ENCODE data around the gene CXorf49.
"Not testable (repeated sequence)": the region's sequence is repeated elsewhere in the genome, so short reads cannot be mapped to it uniquely, and the experiment has no call there.

CXorf49 gene

DNA sequence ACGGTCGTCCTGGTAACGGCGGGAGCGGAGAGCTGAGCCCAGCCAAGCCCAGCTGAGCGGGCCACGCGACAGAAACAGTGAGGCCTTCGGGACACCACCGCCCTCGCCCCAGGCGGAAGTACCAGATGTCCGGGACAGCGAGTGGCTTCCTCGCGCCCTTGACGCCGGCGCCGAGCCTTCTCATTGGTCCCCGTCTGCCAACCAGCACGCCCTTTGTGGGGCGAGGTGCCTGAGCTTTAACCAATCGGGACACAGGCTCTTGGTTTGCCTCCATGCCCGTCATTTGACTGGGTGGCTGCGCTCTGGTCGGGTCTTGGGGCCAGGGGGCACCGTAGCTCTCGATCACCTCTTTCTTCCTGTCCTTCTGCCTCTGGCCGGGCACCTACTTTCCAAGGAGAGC, at the start of gene CXorf49:
TSS of gene CXorf49 (minus strand) at position 101 of the 400 bp plus-strand sequence. CDS start 134 bp downstream, outside the sequence.
- not testable (repeated sequence) for DNase-seq

DNA sequence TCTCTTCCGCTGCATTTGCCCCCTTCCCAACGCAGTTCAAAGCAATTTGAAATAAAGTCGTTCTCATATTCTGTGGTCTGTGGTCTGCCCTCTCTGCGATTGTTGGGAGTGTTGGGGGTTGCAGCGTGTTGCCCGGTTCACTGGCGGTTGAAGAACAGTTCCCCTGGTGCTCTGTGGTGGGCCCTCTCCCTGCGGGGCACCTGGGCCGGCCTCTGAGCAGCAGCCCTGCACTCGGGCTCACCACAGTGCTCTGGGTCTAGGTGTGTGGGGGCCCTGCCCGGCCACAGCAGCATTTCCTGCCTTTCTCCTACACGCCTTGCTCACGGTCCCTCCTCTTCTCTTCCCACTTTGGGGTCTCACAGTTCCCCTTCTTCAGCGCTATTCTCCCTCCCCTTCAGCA, 49.0 kb upstream of the CXorf49 start:
- DNase-seq = not testable (repeated sequence)

DNA sequence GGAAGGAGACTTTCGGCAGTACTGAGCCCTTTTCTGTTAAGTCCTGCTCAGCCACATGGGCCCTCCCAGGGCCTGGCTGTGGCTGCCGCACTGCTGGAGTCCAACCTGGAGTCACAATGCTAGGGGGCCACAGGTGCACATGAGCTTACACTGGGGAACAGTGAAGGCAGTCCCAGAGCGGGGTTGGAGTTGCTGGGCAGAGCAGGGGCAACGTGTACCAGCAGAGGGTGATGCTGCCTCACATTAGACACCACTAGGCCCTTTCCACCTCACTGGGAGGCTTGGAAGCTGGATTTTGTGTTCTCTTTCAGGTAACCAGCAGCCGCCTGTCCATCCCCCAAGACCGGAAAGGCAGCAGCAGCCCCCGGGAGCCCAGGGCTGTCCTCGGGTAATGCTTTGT, 47.5 kb upstream of the CXorf49 start:
- DNase-seq = not testable (repeated sequence)

DNA sequence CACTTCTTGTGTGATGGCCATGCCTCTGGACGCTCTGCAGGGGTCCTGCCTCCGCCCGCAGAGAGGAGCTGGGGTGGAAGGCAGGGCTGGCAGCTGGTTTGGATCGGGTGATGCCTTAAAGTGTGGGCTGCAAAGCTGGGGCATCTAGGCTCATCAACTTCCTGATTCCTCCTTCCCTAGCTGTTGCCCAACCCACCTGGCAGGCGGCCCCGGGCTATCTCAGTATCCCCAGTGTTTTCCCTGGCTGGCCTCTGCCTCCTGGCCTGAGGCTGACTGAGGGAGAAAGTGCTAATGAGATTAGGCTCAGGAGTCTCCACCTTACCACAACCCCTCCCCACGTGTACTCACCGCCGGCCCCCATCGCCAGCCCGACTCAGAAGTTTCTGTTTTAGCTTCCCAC, 46.7 kb upstream of the CXorf49 start:
- not testable (repeated sequence) for DNase-seq

DNA sequence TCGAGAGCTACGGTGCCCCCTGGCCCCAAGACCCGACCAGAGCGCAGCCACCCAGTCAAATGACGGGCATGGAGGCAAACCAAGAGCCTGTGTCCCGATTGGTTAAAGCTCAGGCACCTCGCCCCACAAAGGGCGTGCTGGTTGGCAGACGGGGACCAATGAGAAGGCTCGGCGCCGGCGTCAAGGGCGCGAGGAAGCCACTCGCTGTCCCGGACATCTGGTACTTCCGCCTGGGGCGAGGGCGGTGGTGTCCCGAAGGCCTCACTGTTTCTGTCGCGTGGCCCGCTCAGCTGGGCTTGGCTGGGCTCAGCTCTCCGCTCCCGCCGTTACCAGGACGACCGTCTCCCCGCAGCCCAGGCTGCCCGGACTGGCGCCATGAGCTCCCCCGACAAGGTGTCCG, 45.0 kb upstream of the CXorf49 start, which contains the start of gene CXorf49B:
TSS of gene CXorf49B (plus strand) at position 301 of the 400 bp plus-strand sequence. CDS start at position 376, 75 bp downstream.
- DNase-seq = not testable (repeated sequence)

DNA sequence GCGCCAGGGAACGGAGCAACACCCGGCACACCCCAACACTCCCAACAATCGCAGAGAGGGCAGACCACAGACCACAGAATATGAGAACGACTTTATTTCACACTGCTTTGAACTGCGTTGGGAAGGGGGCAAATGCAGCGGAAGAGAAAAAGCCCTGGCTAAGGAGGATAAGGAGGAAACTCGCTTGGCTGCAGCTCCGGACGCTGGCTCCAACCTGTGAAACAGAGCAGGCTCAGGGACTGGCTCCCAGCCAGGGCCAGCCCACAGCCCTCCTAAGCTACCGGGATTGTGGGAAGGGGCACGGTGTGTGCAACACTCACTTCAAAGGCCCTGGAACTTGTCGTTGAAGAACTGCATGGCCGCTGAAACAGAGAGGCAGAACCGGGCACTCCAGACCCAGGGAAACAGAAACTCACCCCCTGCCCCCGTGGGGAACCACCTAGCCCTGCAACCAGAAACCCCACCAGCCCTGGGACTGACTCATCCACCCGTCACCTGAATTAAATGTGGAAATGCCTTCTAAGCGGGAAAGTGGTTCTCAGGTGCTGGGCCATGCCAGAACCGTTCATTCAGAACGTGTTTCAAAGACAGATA, 42.7 kb upstream of the CXorf49 start:
- not testable (repeated sequence) for DNase-seq

DNA sequence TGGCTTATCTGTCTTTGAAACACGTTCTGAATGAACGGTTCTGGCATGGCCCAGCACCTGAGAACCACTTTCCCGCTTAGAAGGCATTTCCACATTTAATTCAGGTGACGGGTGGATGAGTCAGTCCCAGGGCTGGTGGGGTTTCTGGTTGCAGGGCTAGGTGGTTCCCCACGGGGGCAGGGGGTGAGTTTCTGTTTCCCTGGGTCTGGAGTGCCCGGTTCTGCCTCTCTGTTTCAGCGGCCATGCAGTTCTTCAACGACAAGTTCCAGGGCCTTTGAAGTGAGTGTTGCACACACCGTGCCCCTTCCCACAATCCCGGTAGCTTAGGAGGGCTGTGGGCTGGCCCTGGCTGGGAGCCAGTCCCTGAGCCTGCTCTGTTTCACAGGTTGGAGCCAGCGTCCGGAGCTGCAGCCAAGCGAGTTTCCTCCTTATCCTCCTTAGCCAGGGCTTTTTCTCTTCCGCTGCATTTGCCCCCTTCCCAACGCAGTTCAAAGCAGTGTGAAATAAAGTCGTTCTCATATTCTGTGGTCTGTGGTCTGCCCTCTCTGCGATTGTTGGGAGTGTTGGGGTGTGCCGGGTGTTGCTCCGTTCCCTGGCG, 2.3 kb upstream of the CXorf49 start:
- DNase-seq = not testable (repeated sequence)

DNA sequence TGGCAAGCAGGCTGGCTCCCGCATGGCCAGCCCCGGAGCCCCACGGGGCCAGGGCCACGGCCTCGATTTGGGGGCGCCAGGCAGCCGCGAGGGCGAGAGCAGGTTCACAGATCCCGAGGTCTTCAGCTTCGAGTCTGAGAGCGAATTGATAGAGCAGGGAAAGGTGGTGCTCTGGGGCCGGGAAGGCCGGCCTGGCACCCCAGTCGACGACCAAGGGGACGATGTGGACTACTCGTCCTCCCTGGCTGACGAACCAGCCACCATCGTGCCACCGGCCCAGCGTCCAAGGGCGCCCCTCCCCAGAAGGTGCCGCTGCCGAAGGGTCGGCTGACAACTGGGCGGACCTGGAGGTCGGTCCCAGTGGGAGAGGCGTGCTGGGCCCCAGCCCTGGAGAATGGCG, 1.1 kb upstream of the CXorf49 start:
- DNase-seq = not testable (repeated sequence)

DNA sequence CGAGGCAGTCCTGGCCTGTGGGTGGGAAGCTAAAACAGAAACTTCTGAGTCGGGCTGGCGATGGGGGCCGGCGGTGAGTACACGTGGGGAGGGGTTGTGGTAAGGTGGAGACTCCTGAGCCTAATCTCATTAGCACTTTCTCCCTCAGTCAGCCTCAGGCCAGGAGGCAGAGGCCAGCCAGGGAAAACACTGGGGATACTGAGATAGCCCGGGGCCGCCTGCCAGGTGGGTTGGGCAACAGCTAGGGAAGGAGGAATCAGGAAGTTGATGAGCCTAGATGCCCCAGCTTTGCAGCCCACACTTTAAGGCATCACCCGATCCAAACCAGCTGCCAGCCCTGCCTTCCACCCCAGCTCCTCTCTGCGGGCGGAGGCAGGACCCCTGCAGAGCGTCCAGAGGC, 1.8 kb downstream of the CXorf49 start:
- not testable (repeated sequence) for DNase-seq

DNA sequence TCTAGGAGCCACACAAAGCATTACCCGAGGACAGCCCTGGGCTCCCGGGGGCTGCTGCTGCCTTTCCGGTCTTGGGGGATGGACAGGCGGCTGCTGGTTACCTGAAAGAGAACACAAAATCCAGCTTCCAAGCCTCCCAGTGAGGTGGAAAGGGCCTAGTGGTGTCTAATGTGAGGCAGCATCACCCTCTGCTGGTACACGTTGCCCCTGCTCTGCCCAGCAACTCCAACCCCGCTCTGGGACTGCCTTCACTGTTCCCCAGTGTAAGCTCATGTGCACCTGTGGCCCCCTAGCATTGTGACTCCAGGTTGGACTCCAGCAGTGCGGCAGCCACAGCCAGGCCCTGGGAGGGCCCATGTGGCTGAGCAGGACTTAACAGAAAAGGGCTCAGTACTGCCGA, 2.5 kb downstream of the CXorf49 start:
- not testable (repeated sequence) for DNase-seq

DNA sequence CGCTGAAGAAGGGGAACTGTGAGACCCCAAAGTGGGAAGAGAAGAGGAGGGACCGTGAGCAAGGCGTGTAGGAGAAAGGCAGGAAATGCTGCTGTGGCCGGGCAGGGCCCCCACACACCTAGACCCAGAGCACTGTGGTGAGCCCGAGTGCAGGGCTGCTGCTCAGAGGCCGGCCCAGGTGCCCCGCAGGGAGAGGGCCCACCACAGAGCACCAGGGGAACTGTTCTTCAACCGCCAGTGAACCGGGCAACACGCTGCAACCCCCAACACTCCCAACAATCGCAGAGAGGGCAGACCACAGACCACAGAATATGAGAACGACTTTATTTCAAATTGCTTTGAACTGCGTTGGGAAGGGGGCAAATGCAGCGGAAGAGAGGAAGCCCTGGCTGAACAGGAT, 4.0 kb downstream of the CXorf49 start:
- not testable (repeated sequence) for DNase-seq

DNA sequence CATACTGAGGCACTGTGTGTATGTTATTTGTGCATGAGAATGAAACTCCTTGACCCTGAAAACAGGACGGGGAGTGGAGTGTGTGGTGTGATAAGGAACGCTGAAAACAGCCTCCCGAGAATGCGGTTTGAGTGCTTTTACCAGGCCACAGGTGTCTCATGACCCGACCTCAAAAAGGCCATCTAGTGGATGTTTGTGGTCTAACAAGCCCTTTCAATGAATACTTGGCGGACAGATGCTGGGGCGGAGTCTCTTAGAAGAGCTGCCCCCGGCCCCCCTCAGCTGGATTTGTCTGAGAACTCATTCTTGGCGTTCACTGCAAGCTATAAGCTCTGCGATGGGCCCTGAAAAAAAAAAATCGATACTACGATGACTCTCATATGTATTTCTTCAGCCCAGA, 15.2 kb downstream of the CXorf49 start:
- not testable (repeated sequence) for DNase-seq

DNA sequence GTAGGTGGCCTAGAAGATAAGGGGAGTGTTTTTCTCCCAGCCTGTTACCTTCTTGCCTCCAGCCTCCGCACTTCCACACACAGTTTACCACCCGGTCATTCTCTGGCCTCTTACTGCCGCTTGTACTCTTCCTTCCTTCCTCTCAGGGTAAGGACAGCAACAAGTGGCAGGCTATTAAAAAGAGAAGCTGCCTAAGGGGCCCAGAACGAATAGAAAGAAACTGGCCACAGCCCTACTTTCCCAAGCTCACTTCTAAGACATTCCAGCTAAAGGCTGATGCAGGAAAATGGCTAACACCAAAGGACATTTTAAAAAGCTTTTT, 19.1 kb downstream of the CXorf49 start:
- not testable (repeated sequence) for DNase-seq

DNA sequence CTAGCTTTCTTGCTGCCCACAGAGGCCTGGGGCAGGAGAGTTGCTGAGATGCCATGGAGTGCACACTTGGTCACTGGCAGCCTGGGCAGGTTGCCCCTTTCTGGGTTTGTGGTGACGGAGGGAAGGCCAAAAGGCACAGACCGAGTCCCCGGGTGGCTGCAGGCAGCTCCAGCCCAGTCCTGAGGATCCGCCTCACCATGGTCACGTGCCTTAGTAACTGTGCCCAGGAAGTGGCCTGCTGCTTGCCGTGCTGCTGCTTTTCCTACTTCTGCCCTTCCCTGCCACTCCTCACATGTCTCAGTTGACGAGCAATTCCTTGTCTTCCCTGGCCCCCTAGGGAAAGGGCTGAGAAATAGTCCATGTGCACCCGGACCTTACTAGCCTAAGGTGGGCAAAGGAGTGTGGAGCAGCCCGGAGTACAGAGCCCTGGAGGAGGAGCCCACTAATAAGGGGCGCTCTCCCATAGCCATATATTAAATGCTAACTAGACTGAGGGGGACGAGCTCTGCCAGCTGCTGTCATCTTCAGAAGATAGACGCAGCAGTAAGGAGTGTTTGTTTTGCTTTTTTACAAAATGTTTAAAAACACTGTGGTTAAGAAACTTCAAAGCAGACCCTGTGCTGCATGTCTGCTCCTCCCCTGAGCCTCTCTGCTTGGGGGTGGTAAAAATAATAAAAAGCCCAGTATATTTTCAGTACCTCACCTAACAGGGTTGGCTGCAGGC, 19.6 kb downstream of the CXorf49 start:
- DNase-seq = not testable (repeated sequence)

DNA sequence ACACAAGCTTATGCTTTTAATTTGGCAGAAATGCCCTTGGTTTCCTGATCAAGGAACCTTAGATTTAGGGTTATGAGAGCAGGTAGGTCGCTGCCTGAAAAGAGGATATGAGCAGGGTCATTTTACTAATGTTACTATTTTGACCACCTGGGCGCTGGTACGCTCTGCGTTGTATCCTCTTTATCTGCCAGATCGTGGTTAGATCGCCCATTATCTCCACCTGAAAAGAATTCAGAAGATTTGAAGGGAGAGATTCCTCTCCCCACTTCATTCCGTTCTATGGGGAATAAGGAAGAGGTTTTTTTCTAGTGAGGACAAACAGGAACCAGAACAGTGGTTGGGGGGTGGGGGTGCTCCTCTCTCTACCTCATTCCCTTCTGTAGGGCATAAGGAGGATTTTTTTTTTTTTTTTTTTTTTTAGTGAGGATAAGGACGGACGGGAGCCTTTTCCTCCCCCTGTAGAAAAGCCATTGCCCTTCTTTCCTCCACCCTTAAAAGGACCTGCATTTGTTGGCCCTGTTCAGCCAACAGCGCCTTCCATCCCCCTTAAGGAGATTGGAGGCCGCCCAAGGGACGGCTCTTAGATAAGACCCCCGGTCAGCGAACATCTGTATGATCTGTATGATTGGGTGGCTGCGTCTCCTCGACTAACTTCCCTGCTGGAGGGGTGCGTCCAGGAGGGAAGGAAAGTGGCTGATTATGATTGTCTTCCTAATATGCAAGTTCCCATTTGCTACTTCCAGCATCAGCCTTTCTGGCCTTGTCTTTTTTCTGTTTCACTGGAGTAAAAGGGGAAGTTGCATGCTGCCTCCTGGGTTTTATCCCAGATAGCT, 20.4 kb downstream of the CXorf49 start:
- not testable (repeated sequence) for DNase-seq

DNA sequence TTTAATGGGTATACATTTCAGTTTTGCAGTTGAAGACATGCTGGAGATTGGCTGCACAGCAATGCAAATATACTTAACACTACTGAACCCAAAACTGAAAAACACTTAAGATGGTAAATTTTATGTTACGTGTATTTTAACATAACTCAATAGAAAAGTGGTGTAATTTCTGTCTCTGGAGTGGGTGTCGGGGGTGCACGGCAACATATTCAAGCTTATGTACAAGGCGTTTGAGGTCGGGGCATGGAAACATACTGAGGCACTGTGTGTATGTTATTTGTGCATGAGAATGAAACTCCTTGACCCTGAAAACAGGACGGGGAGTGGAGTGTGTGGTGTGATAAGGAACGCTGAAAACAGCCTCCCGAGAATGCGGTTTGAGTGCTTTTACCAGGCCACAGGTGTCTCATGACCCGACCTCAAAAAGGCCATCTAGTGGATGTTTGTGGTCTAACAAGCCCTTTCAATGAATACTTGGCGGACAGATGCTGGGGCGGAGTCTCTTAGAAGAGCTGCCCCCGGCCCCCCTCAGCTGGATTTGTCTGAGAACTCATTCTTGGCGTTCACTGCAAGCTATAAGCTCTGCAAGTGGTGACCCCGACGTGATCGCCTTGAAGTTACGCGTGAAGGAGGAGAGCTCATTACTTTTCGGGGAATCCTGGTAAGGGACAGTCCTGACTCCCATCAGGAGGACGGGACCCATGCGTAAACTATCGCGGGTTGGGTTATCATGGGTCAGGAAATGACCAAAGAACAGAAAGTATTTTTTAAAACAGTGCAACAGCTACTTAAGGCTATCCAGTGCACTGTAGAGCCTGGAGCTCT, 21.2 kb downstream of the CXorf49 start:
- not testable (repeated sequence) for DNase-seq

DNA sequence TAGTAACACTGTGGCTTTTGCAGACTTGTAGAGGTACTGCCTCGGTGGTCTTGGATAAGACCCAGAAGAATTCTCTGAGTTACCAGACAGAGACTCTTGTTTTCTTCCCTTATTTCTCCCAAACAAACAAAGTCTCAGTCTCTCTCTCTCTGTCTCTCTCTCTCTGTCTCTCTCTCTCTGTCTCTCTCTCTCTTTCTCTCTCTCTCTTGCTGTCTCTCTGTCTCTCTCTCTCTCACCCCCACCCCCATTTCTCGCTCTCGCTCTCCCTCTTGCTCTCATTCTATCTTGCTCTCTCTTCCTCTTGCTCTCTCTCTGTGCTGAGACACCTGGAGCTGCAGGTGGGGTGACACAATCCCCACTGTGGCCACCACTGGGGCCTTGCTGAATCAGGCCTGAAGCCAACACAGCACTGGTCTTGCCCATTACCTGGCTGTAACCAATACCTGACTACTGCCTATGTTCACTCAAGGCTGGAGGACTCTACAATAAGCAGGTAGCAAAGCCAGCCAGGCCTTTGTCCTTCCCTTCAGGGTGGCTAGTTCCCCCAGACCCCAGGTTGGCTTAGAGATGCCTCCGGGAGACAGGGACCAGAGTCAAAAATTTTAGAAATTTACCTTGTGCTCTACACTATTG, 38.4 kb downstream of the CXorf49 start:
- no peak for DNase-seq

DNA sequence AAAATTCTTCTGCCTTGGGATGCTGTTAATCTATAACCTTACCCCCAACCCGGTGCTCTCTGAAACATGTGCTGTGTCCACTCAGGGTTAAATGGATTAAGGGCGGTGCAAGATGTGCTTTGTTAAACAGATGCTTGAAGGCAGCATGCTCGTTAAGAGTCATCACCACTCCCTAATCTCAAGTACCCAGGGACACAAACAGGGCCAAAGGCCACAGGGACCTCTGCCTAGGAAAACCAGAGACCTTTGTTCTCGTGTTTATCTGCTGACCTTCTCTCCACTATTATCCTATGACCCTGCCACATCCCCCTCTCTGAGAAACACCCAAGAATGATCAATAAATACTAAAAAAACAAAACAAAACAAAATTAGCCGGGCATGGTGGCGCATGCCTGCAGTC, 40.9 kb downstream of the CXorf49 start:
- not testable (repeated sequence) for DNase-seq

DNA sequence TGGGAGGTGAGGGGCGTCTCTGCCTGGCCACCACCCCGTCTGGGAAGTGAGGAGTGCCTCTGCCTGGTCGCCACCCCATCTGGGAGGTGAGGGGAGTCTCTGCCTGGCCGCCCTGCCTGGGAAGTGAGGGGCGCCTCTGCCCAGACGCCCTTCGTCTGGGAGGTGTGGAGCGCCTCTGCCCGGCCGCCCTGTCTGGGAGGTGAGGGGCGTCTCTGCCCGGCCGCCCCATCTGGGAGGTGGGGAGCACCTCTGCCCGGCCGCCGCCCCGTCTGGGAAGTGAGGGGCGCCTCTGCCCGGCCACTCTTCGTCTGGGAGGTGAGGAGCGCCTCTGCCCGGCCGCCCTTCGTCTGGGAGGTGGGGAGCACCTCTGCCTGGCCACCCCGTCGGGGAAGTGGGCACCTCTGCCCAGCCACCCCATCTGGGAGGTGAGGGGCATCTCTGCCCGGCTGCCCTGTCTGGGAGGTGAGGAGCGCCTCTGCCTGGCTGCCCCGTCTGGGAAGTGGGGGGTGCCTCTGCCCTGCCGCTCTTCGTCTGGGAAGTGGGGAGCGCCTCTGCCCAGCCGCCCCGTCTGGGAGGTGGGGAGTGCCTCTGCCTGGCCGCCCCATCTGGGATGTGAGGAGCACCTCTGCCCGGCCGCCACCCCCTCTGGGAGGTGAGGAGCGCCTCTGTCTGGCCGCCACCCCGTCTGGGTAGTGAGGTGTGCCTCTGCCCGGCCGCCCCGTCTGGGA, 41.9 kb downstream of the CXorf49 start:
- not testable (repeated sequence) for DNase-seq

DNA sequence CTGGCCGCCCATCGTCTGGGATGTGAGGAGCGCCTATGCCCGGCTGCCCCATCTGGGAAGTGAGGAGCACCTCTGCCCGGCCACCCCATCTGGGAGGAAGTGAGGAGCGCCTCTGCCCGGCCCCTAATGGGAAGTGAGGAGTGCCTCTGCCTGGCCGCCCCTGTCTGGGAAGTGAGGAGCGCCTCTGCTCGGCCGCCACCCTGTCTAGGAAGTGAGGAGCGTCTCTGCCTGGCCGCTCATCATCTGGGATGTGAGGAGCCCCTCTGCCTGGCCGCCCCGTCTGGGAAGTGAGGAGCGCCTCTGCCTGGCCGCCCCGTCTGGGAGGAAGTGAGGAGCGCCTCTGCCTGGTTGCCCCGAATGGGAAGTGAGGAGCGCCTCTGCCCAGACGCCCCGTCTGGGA, 42.4 kb downstream of the CXorf49 start:
- DNase-seq = not testable (repeated sequence)

DNA sequence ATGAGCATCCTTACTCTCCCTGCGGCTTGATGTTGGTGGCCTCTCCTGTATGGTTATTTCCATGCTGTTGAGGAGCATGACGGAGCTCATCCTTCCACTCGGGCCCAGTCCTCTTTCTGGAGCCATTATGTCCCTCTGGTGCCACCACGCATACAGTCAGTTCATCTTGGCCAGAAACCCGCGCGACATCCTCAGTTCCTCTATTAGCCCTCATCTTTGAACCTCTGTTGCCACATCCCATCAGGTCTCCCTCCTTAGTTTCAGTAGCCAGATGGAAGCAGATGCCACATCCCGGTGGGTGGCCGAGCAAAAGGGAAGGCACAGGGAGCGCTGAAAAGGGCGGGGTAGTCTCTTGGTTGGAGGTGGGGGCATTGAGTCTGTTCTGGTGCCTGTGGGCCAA, 46.1 kb downstream of the CXorf49 start:
- DNase-seq = no peak

Measured in COR-L47 (cell line).